SU-DHL-6 (cell line): ENCODE measurements around the gene FBN2.

Experiments used
- EZH2phosphoT487 ChIP-seq: fragments of 200-600 bp; sonication (generic), shearing (Covaris generic); conservative IDR thresholded peaks from 2 replicates; pipeline ENCODE4 v1.6.1; 2018; ENCODE audit warnings: mild to moderate bottlenecking, antibody characterized with exemption, low read length, moderate library complexity, mixed read lengths
- TF ChIP-seq, protein P1 (sequence below): fragments of 200-600 bp; sonication (generic); IDR thresholded peaks from one replicate; pipeline ENCODE4 v1.5.1; 2017; ENCODE audit warnings: antibody characterized with exemption, mild to moderate bottlenecking, low read length, moderate library complexity; ENCODE audit not compliant: insufficient read depth, poor library complexity, severe bottlenecking

GRCh38 chr5:128346038-128346437 is 192.0 kb downstream of the FBN2 start:
- TF ChIP-seq, protein P1, sequence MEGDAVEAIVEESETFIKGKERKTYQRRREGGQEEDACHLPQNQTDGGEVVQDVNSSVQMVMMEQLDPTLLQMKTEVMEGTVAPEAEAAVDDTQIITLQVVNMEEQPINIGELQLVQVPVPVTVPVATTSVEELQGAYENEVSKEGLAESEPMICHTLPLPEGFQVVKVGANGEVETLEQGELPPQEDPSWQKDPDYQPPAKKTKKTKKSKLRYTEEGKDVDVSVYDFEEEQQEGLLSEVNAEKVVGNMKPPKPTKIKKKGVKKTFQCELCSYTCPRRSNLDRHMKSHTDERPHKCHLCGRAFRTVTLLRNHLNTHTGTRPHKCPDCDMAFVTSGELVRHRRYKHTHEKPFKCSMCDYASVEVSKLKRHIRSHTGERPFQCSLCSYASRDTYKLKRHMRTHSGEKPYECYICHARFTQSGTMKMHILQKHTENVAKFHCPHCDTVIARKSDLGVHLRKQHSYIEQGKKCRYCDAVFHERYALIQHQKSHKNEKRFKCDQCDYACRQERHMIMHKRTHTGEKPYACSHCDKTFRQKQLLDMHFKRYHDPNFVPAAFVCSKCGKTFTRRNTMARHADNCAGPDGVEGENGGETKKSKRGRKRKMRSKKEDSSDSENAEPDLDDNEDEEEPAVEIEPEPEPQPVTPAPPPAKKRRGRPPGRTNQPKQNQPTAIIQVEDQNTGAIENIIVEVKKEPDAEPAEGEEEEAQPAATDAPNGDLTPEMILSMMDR, result no peak
- TF ChIP-seq EZH2phosphoT487, result no peak
